ACC112 (cell line): ENCODE data around the gene SSR1.
"Not testable (repeated sequence)": the region's sequence is repeated elsewhere in the genome, so short reads cannot be mapped to it uniquely, and the experiment has no call there.

Experiments used
- H2AFZ ChIP-seq: fragments of 200-600 bp; sonication (generic); one replicate; pipeline ENCODE4 v1.6.0; 2017; ENCODE audit warnings: antibody characterized with exemption, low read length; ENCODE audit not compliant: unreplicated experiment
- H3K27ac ChIP-seq: fragments of 200-600 bp; sonication (generic); 2 replicates; pipeline ENCODE4 v1.5.1; 2014; ENCODE audit warnings: low read depth, mild to moderate bottlenecking, antibody characterized with exemption, low read length, moderate library complexity
- H3K27me3 ChIP-seq: fragments of 200-600 bp; sonication (generic); 2 replicates; pipeline ENCODE4 v1.6.1; 2014; ENCODE audit warnings: mild to moderate bottlenecking, antibody characterized with exemption, low read length, moderate library complexity, mixed read lengths; ENCODE audit not compliant: insufficient read depth
- H3K36me3 ChIP-seq: fragments of 200-600 bp; sonication (generic); 2 replicates; pipeline ENCODE4 v1.6.1; 2016; ENCODE audit warnings: mild to moderate bottlenecking, antibody characterized with exemption, low read length, moderate library complexity, mixed read lengths; ENCODE audit not compliant: insufficient read depth
- H3K4me1 ChIP-seq: fragments of 200-600 bp; sonication (generic); one replicate; pipeline ENCODE4 v1.6.1; 2016; ENCODE audit warnings: low read length, mixed read lengths; ENCODE audit not compliant: insufficient read depth, unreplicated experiment, control insufficient read depth
- H3K4me3 ChIP-seq: fragments of 200-600 bp; sonication (generic); 2 replicates; pipeline ENCODE4 v1.5.1; 2014; ENCODE audit warnings: mild to moderate bottlenecking, low read depth, low read length
- H3K79me2 ChIP-seq: fragments of 200-600 bp; sonication (generic); one replicate; pipeline ENCODE4 v1.6.0; 2016; ENCODE audit warnings: low read length; ENCODE audit not compliant: control insufficient read depth, unreplicated experiment, insufficient read depth

Gene SSR1

GRCh38 chr6:7276199-7276524 lies 36.8 kb downstream of the SSR1 start:
- H2AFZ ChIP-seq: no peak overlapping the region
- H3K36me3 ChIP-seq: no peaks in the 10 kb centered on the region
- no peaks in the 10 kb centered on the region for H3K4me1 ChIP-seq
- no peaks in the 10 kb centered on the region for H3K79me2 ChIP-seq
- H3K27ac ChIP-seq: no peak overlapping the region
- H3K27me3 ChIP-seq: no peaks in the 10 kb centered on the region
- H3K4me3 ChIP-seq: no peak overlapping the region

GRCh38 chr6:7274525-7274924 lies 38.5 kb downstream of the SSR1 start:
- H3K27ac ChIP-seq, H3K36me3 ChIP-seq, H2AFZ ChIP-seq, H3K4me3 ChIP-seq, H3K4me1 ChIP-seq, H3K79me2 ChIP-seq, H3K27me3 ChIP-seq: not testable (repeated sequence)

- no peaks in the 10 kb centered on the region for H3K79me2 ChIP-seq
- H3K4me3 ChIP-seq: no peak overlapping the region
- H3K4me1 ChIP-seq: no peaks in the 10 kb centered on the region
- H3K36me3 ChIP-seq: no peaks in the 10 kb centered on the region
- no peaks in the 10 kb centered on the region for H3K27me3 ChIP-seq
- H2AFZ ChIP-seq: no peak overlapping the region
- no peak overlapping the region for H3K27ac ChIP-seq
Measured at GRCh38 chr6:7273709-7274108, 39.3 kb downstream of the SSR1 start.

- Histone ChIP-seq H3K27me3 (no peaks in the 10 kb centered on the region), H3K79me2 (no peaks in the 10 kb centered on the region), H3K36me3 (no peaks in the 10 kb centered on the region), H3K4me1 (peaks cover 10% of the 10 kb centered on the region), H2AFZ (no peak overlapping the region), H3K27ac (no peak overlapping the region), H3K4me3 (no peak overlapping the region)
Measured at GRCh38 chr6:7271205-7271534, 41.8 kb downstream of the SSR1 start.

- H3K36me3 ChIP-seq: no peaks in the 10 kb centered on the region
- H3K4me1 ChIP-seq: peaks cover 10% of the 10 kb centered on the region
- no peaks in the 10 kb centered on the region for H3K27me3 ChIP-seq
- no peak overlapping the region for H3K4me3 ChIP-seq
- no peak overlapping the region for H3K27ac ChIP-seq
- no peaks in the 10 kb centered on the region for H3K79me2 ChIP-seq
- H2AFZ ChIP-seq: no peak overlapping the region
Measured at GRCh38 chr6:7270320-7271204, 42.4 kb downstream of the SSR1 start.

GRCh38 chr6:7269816-7270215 lies 43.2 kb downstream of the SSR1 start:
- peaks cover 10% of the 10 kb centered on the region for H3K4me1 ChIP-seq
- no peaks in the 10 kb centered on the region for H3K27me3 ChIP-seq
- H3K79me2 ChIP-seq: no peaks in the 10 kb centered on the region
- H3K4me3 ChIP-seq: no peak overlapping the region
- H3K36me3 ChIP-seq: no peaks in the 10 kb centered on the region
- no peak overlapping the region for H2AFZ ChIP-seq
- H3K27ac ChIP-seq: no peak overlapping the region

GRCh38 chr6:7268816-7269555 lies 44.0 kb downstream of the SSR1 start:
- no peaks in the 10 kb centered on the region for H3K27me3 ChIP-seq
- no peaks in the 10 kb centered on the region for H3K79me2 ChIP-seq
- no peak overlapping the region for H3K27ac ChIP-seq
- H3K36me3 ChIP-seq: no peaks in the 10 kb centered on the region
- H3K4me3 ChIP-seq: no peak overlapping the region
- no peak overlapping the region for H2AFZ ChIP-seq
- peaks cover 10% of the 10 kb centered on the region for H3K4me1 ChIP-seq

GRCh38 chr6:7268362-7268761 lies 44.6 kb downstream of the SSR1 start:
- no peak overlapping the region for H3K4me3 ChIP-seq
- H3K79me2 ChIP-seq: no peaks in the 10 kb centered on the region
- H3K27ac ChIP-seq: no peak overlapping the region
- H3K36me3 ChIP-seq: no peaks in the 10 kb centered on the region
- H2AFZ ChIP-seq: no peak overlapping the region
- no peaks in the 10 kb centered on the region for H3K27me3 ChIP-seq
- peaks cover 10% of the 10 kb centered on the region for H3K4me1 ChIP-seq

- Histone ChIP-seq H3K36me3 (no peaks in the 10 kb centered on the region), H3K79me2 (no peaks in the 10 kb centered on the region), H3K4me1 (peaks cover 10% of the 10 kb centered on the region), H2AFZ (no peak overlapping the region), H3K27ac (no peak overlapping the region), H3K4me3 (no peak overlapping the region), H3K27me3 (no peaks in the 10 kb centered on the region)
Measured at GRCh38 chr6:7267466-7268091, 45.4 kb downstream of the SSR1 start.

- H3K79me2 ChIP-seq: no peaks in the 10 kb centered on the region
- H3K36me3 ChIP-seq: no peaks in the 10 kb centered on the region
- H3K4me3 ChIP-seq: no peak overlapping the region
- no peak overlapping the region for H2AFZ ChIP-seq
- H3K4me1 ChIP-seq: peaks cover 10% of the 10 kb centered on the region
- no peaks in the 10 kb centered on the region for H3K27me3 ChIP-seq
- no peak overlapping the region for H3K27ac ChIP-seq
Measured at GRCh38 chr6:7267071-7267465, 45.9 kb downstream of the SSR1 start.

GRCh38 chr6:7265385-7265726 lies 47.6 kb downstream of the SSR1 start:
- H3K4me3 ChIP-seq, H2AFZ ChIP-seq, H3K36me3 ChIP-seq, H3K27me3 ChIP-seq, H3K27ac ChIP-seq, H3K79me2 ChIP-seq: not testable (repeated sequence)
- peaks cover 16% of the 10 kb centered on the region for H3K4me1 ChIP-seq
